Progenitor cell of endocrine pancreas (in vitro differentiated cells): ENCODE results near the gene TLR6. TPM values are rescaled to one million over a fixed set of nuclear protein-coding genes. Genes with fewer than 3 reads are reported as not detected.

Experiments used
- DNase-seq: peaks from one replicate; pipeline ENCODE4 v3.0.0; 2021; ENCODE audit warnings: low spot score; ENCODE audit not compliant: unreplicated experiment
- H3K27ac Mint-ChIP-seq: 2 replicates; pipeline ENCODE4 v1.8.0; 2021; ENCODE audit warnings: mild to moderate bottlenecking, moderate library complexity, mixed read lengths
- H3K27me3 Mint-ChIP-seq: 2 replicates; pipeline ENCODE4 v1.8.0; 2021; ENCODE audit warnings: mixed read lengths
- H3K36me3 Mint-ChIP-seq: 2 replicates; pipeline ENCODE4 v1.8.0; 2022; ENCODE audit warnings: mixed read lengths; ENCODE audit not compliant: insufficient read depth
- H3K4me1 Mint-ChIP-seq: 2 replicates; pipeline ENCODE4 v1.8.0; 2021; ENCODE audit warnings: low read depth, mixed read lengths
- H3K4me3 Mint-ChIP-seq: 2 replicates; pipeline ENCODE4 v1.8.0; 2021; ENCODE audit warnings: low read depth, mild to moderate bottlenecking, moderate library complexity, mixed read lengths
- H3K9me3 Mint-ChIP-seq: 2 replicates; pipeline ENCODE4 v1.8.0; 2021; ENCODE audit warnings: low read depth, mixed read lengths
- CTCF ChIP-seq: fragments of 200-600 bp; sonication (generic); IDR thresholded peaks from one replicate; pipeline ENCODE4 v1.5.0; 2021; ENCODE audit warnings: antibody characterized with exemption, mild to moderate bottlenecking; ENCODE audit not compliant: unreplicated experiment
- long read RNA-seq: library from polyadenylated mRNA; unstranded; transcript quantifications from one replicate; pipeline ENCODE4 v2.0.0, GENCODE V29; 2020
- total RNA-seq: library from RNA; stranded (reverse); gene quantifications from 2 replicates; pipeline ENCODE4 v1.2.1, GENCODE V29; 2021

Gene TLR6
- 0.89 and 1.1 TPM in 2 replicates for total RNA-seq
- long read RNA-seq, result 0 reads

GRCh38 chr4:38856524-38857337 is at the start of gene TLR6:
TLR6 (minus strand) TSS chr4:38856817; CDS start chr4:38829473, 27,344 bp downstream.
- H3K27me3 Mint-ChIP-seq, result peaks cover 1% of the 10 kb centered on the region
- no peaks in the 10 kb centered on the region for H3K36me3 Mint-ChIP-seq
- no peak within 1 kb of the TSS for H3K27ac Mint-ChIP-seq
- H3K9me3 Mint-ChIP-seq, result no peaks in the 10 kb centered on the region
- H3K4me3 Mint-ChIP-seq, result no peak within 1 kb of the TSS
- DNase-seq, result peak; percentile 36
- peaks cover 13% of the 10 kb centered on the region for H3K4me1 Mint-ChIP-seq
- TF ChIP-seq CTCF, result peak; percentile 83

- Mint-ChIP-seq H3K27me3 (no peaks in the 10 kb centered on the region), H3K4me3 (no peak overlapping the region), H3K9me3 (no peaks in the 10 kb centered on the region), H3K36me3 (peaks cover 18% of the 10 kb centered on the region), H3K27ac (peak overlapping the region; percentile 67), H3K4me1 (peaks cover 35% of the 10 kb centered on the region)
- DNase-seq, result no peak
- no peak for TF ChIP-seq CTCF
Observed at GRCh38 chr4:38905652-38906385, 49.2 kb upstream of the TLR6 start.

- H3K4me3 Mint-ChIP-seq, result peak overlapping the region; percentile 28
- H3K27ac Mint-ChIP-seq, result peak overlapping the region; percentile 78
- no peaks in the 10 kb centered on the region for H3K9me3 Mint-ChIP-seq
- no peak for TF ChIP-seq CTCF
- no peak for DNase-seq
- H3K4me1 Mint-ChIP-seq, result peaks cover 35% of the 10 kb centered on the region
- H3K36me3 Mint-ChIP-seq, result peaks cover 12% of the 10 kb centered on the region
- H3K27me3 Mint-ChIP-seq, result no peaks in the 10 kb centered on the region
Observed at GRCh38 chr4:38904682-38905081, 48.1 kb upstream of the TLR6 start.

GRCh38 chr4:38904090-38904666 is 47.6 kb upstream of the TLR6 start:
- Mint-ChIP-seq H3K27me3 (no peaks in the 10 kb centered on the region), H3K4me3 (peak overlapping the region; percentile 28), H3K27ac (peak overlapping the region; percentile 82), H3K4me1 (peaks cover 35% of the 10 kb centered on the region), H3K36me3 (peaks cover 7% of the 10 kb centered on the region), H3K9me3 (no peaks in the 10 kb centered on the region)
- TF ChIP-seq CTCF, result no peak
- DNase-seq, result no peak

- no peak for DNase-seq
- H3K36me3 Mint-ChIP-seq, result peaks cover 9% of the 10 kb centered on the region
- H3K4me3 Mint-ChIP-seq, result no peak overlapping the region
- peak; percentile 55 for TF ChIP-seq CTCF
- H3K27me3 Mint-ChIP-seq, result no peaks in the 10 kb centered on the region
- H3K27ac Mint-ChIP-seq, result no peak overlapping the region
- H3K9me3 Mint-ChIP-seq, result no peaks in the 10 kb centered on the region
- H3K4me1 Mint-ChIP-seq, result peaks cover 35% of the 10 kb centered on the region
Observed at GRCh38 chr4:38902695-38903094, 46.1 kb upstream of the TLR6 start.
